MCF 10A (cell line): Measurements from ENCODE around the gene ELP4. TPM values are rescaled to one million over a fixed set of nuclear protein-coding genes. Genes with fewer than 3 reads are reported as not detected.

Experiments
- BruUV-seq: library from RNA; stranded (reverse); fragments of 400-500 nt; replicated peaks from 2 replicates; lab custom pipeline; 2021; lab: Mats Ljungman, UMichigan
- CTCF ChIA-PET: fragments of 300-600 bp; sonication (Branson Sonifier 250); formaldehyde crosslinking; extraction: SDS; loops from one replicate; lab custom pipeline; 2021; ENCODE audit warnings: antibody characterized with exemption, inconsistent platforms; lab: Yijun Ruan, JAX
- POLR2A ChIA-PET: fragments of 300-600, 350-650 bp; sonication (Branson Sonifier 250); formaldehyde crosslinking; extraction: SDS; loops from one replicate; lab custom pipeline; 2020; ENCODE audit warnings: antibody characterized with exemption, inconsistent platforms; lab: Yijun Ruan, JAX
- DNase-seq: peaks from one replicate; pipeline ENCODE4 v3.0.0-alpha.2; 2018; ENCODE audit not compliant: unreplicated experiment
- H3K27ac Mint-ChIP-seq: one replicate; pipeline ENCODE4 v1.8.0; 2022; ENCODE audit warnings: mild to moderate bottlenecking, low read depth, mixed read lengths; ENCODE audit not compliant: unreplicated experiment
- H3K27me3 Mint-ChIP-seq: one replicate; pipeline ENCODE4 v1.8.0; 2022; ENCODE audit warnings: mixed read lengths; ENCODE audit not compliant: insufficient read depth, unreplicated experiment
- H3K36me3 Mint-ChIP-seq: one replicate; pipeline ENCODE4 v1.8.0; 2022; ENCODE audit warnings: mild to moderate bottlenecking, moderate library complexity, mixed read lengths; ENCODE audit not compliant: insufficient read depth, unreplicated experiment
- H3K4me1 Mint-ChIP-seq: one replicate; pipeline ENCODE4 v1.8.0; 2022; ENCODE audit warnings: mixed read lengths; ENCODE audit not compliant: insufficient read depth, unreplicated experiment
- H3K4me3 Mint-ChIP-seq: one replicate; pipeline ENCODE4 v1.8.0; 2022; ENCODE audit warnings: mild to moderate bottlenecking, moderate library complexity, mixed read lengths; ENCODE audit not compliant: unreplicated experiment
- H3K9me3 Mint-ChIP-seq: one replicate; pipeline ENCODE4 v1.8.0; 2022; ENCODE audit warnings: mixed read lengths; ENCODE audit not compliant: unreplicated experiment
- CTCF ChIP-seq: fragments of 200-600 bp; IDR thresholded peaks from one replicate; pipeline ENCODE4 v1.8.0; 2022; ENCODE audit warnings: antibody characterized with exemption, mild to moderate bottlenecking; ENCODE audit not compliant: unreplicated experiment
- intact Hi-C: fragments of 100-400 bp; cut with micrococcal nuclease; formaldehyde crosslinking; loops from 2 replicates; pipeline ENCODE4 v1.14.1; 2022
- total RNA-seq: library from RNA; stranded (reverse); gene quantifications from 2 replicates; pipeline ENCODE4 v1.2.3, GENCODE V29; 2022

The ELP4 gene
- total RNA-seq, 1 experiment from 2014 or later: 18.3 TPM

GRCh38 chr11:31795706-31796498, 286.3 kb downstream of the ELP4 start:
- Mint-ChIP-seq H3K27ac (no peak overlapping the region), H3K27me3 (peaks cover 14% of the 10 kb centered on the region), H3K4me1 (no peaks in the 10 kb centered on the region), H3K36me3 (peaks cover 5% of the 10 kb centered on the region), H3K4me3 (no peak overlapping the region), H3K9me3 (peaks cover 21% of the 10 kb centered on the region)
- no peak for DNase-seq
- intact Hi-C loops: no loop called here
- POLR2A ChIA-PET: no interaction called here
- CTCF ChIA-PET: interaction anchor here (0.6 kb wide), 1 partner anchor 195 kb away, joined by 4 read pairs; no protein-coding TSS in a partner anchor
- TF ChIP-seq CTCF: no peak
- BruUV-seq: no TSS peak

GRCh38 chr11:31796499-31797189, 287.1 kb downstream of the ELP4 start:
- DNase-seq: no peak
- H3K27ac Mint-ChIP-seq: no peak overlapping the region
- peaks cover 5% of the 10 kb centered on the region for H3K36me3 Mint-ChIP-seq
- H3K4me1 Mint-ChIP-seq: no peaks in the 10 kb centered on the region
- peaks cover 22% of the 10 kb centered on the region for H3K27me3 Mint-ChIP-seq
- BruUV-seq: no TSS peak
- peaks cover 21% of the 10 kb centered on the region for H3K9me3 Mint-ChIP-seq
- ChIA-PET CTCF (interaction anchor here (1.0 kb wide), 1 partner anchor 156 kb away, joined by 7 read pairs; no protein-coding TSS in a partner anchor), POLR2A (no interaction called here)
- intact Hi-C loops: no loop called here
- no peak for TF ChIP-seq CTCF
- H3K4me3 Mint-ChIP-seq: no peak overlapping the region

GRCh38 chr11:31797190-31798056, 287.9 kb downstream of the ELP4 start:
- CTCF ChIA-PET: interaction anchor here (0.6 to 1.0 kb wide), 2 partner anchors 157 to 559 kb away, joined by 4 to 7 read pairs; no protein-coding TSS in a partner anchor

More at GRCh38 chr11:31797190-31798056, 287.9 kb downstream of the ELP4 start:
- no peak overlapping the region for H3K27ac Mint-ChIP-seq
- H3K9me3 Mint-ChIP-seq: peaks cover 21% of the 10 kb centered on the region
- intact Hi-C loops: no loop called here
- H3K4me1 Mint-ChIP-seq: peaks cover under 1% of the 10 kb centered on the region
- no peak for TF ChIP-seq CTCF
- no peak for DNase-seq
- H3K27me3 Mint-ChIP-seq: peaks cover 29% of the 10 kb centered on the region
- no TSS peak for BruUV-seq
- POLR2A ChIA-PET: no interaction called here
- H3K36me3 Mint-ChIP-seq: peaks cover 5% of the 10 kb centered on the region
- H3K4me3 Mint-ChIP-seq: no peak overlapping the region
